ENCODE measurements around the gene BST2.

GRCh38 chr19:17419621-17420474 lies 14.4 kb upstream of the BST2 start, which contains the start of gene MVB12A:
- TF ChIP-seq REST (IDR thresholded peaks at IDR 0.05) (peak; percentile 82), CTCF (IDR thresholded peaks at IDR 0.05; ENCODE audit: low read depth, low read length, missing input control) (no peak), EGR1 (IDR thresholded peaks at IDR 0.05; ENCODE audit: low read depth in 2 of 2) (peak in 1 of 2 donors; percentile 86), MAX (IDR thresholded peaks at IDR 0.05) (peak; percentile 87)

All from liver (tissue), 3 donors.